HFF-Myc (cell line): Measurements from ENCODE around the gene MTOR.

ENCODE experiments used
- DNase-seq: peaks from one replicate; pipeline ENCODE4 v3.0.0-alpha.2; 2011; ENCODE audit warnings: low read depth; ENCODE audit errors: extremely low read depth
- H3K4me3 ChIP-seq: replicated peaks from 2 replicates; pipeline ENCODE4 v1.5.1; 2011; ENCODE audit warnings: low read depth, mild to moderate bottlenecking, control low read depth, low read length
- CTCF ChIP-seq: IDR thresholded peaks from 2 replicates; pipeline ENCODE4 v1.5.1; 2012; ENCODE audit warnings: mild to moderate bottlenecking, low read depth, low read length, control low read depth; ENCODE audit errors: missing control alignments

The MTOR gene

GRCh38 chr1:11134251-11134897 is 128.0 kb downstream of the MTOR start:
- no peak overlapping the region for H3K4me3 ChIP-seq
- no peak for DNase-seq

GRCh38 chr1:11132563-11133293 is 129.6 kb downstream of the MTOR start:
- no peak for TF ChIP-seq CTCF
- DNase-seq = no peak
- H3K4me3 ChIP-seq = no peak overlapping the region

More at GRCh38 chr1:11134251-11134897, 128.0 kb downstream of the MTOR start:
- no peak for TF ChIP-seq CTCF

- no peak overlapping the region for H3K4me3 ChIP-seq
- no peak for TF ChIP-seq CTCF
- DNase-seq = no peak
These were observed 130.5 kb downstream of the MTOR start for GRCh38 chr1:11131816-11132215.

- no peak for TF ChIP-seq CTCF
- H3K4me3 ChIP-seq = no peak overlapping the region
These were observed 131.9 kb downstream of the MTOR start for GRCh38 chr1:11130406-11130805.

GRCh38 chr1:11129649-11130390 is 132.5 kb downstream of the MTOR start:
- no peak overlapping the region for H3K4me3 ChIP-seq
- no peak for DNase-seq
- TF ChIP-seq CTCF = no peak

More at GRCh38 chr1:11130406-11130805, 131.9 kb downstream of the MTOR start:
- no peak for DNase-seq

GRCh38 chr1:11126569-11126968 is 135.8 kb downstream of the MTOR start:
- H3K4me3 ChIP-seq = no peak overlapping the region
- no peak for TF ChIP-seq CTCF
- DNase-seq = no peak
